ENCODE results near the gene NUP188. TPM values are rescaled to one million over a fixed set of nuclear protein-coding genes. Genes with fewer than 3 reads are reported as not detected.

The NUP188 gene, protein sequence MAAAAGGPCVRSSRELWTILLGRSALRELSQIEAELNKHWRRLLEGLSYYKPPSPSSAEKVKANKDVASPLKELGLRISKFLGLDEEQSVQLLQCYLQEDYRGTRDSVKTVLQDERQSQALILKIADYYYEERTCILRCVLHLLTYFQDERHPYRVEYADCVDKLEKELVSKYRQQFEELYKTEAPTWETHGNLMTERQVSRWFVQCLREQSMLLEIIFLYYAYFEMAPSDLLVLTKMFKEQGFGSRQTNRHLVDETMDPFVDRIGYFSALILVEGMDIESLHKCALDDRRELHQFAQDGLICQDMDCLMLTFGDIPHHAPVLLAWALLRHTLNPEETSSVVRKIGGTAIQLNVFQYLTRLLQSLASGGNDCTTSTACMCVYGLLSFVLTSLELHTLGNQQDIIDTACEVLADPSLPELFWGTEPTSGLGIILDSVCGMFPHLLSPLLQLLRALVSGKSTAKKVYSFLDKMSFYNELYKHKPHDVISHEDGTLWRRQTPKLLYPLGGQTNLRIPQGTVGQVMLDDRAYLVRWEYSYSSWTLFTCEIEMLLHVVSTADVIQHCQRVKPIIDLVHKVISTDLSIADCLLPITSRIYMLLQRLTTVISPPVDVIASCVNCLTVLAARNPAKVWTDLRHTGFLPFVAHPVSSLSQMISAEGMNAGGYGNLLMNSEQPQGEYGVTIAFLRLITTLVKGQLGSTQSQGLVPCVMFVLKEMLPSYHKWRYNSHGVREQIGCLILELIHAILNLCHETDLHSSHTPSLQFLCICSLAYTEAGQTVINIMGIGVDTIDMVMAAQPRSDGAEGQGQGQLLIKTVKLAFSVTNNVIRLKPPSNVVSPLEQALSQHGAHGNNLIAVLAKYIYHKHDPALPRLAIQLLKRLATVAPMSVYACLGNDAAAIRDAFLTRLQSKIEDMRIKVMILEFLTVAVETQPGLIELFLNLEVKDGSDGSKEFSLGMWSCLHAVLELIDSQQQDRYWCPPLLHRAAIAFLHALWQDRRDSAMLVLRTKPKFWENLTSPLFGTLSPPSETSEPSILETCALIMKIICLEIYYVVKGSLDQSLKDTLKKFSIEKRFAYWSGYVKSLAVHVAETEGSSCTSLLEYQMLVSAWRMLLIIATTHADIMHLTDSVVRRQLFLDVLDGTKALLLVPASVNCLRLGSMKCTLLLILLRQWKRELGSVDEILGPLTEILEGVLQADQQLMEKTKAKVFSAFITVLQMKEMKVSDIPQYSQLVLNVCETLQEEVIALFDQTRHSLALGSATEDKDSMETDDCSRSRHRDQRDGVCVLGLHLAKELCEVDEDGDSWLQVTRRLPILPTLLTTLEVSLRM (N-terminal part only)
- total RNA-seq = 10 to 100 TPM; 21.1 to 62.9 (median 28.6) TPM

DNA sequence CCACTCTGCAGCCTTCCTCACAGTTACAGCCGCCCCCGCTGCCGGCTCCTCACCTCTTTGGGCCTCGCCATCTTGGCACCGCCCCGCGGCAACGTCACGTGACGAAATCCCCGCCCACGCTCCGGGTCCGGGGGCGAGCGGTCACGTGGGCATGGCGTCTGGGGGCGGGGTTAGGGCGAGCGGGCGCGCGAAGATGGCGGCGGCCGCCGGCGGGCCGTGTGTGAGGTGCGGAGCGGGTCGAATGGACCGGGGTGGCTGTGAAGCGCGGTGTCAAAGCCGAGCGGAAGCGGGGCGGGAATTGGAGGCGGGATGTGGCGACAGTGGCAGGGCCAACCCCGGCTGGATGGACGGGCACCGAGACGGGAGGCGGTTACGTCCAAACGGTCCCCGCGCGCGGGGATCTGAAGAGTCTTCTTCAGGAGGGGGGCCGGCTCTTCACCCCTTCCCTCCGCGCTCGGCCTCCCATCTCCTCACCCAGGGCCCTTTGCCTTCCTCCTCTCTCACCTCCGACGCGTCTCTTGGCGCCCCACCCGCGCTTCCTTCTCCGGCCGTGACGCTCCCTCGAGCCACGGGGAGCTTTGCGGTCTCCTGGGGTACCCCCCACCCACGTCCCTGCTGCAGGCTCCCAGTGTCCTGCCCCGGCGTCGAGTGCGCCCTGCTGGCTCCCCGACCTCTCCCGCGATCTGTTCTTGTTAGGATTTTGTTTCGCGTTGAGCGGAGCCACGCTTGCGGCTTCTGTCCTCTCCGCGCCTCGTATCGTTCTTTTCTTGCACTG, at the start of gene NUP188, which contains the start of gene DOLK:
Gene NUP188, plus strand, starts transcription at position 173 of the 775 bp plus-strand sequence. Its CDS starts 21 bp downstream, at position 194.
Gene DOLK, minus strand, starts transcription at position 77 of the 775 bp plus-strand sequence. CDS start 300 bp downstream, outside the sequence.
- TF ChIP-seq, protein P1, sequence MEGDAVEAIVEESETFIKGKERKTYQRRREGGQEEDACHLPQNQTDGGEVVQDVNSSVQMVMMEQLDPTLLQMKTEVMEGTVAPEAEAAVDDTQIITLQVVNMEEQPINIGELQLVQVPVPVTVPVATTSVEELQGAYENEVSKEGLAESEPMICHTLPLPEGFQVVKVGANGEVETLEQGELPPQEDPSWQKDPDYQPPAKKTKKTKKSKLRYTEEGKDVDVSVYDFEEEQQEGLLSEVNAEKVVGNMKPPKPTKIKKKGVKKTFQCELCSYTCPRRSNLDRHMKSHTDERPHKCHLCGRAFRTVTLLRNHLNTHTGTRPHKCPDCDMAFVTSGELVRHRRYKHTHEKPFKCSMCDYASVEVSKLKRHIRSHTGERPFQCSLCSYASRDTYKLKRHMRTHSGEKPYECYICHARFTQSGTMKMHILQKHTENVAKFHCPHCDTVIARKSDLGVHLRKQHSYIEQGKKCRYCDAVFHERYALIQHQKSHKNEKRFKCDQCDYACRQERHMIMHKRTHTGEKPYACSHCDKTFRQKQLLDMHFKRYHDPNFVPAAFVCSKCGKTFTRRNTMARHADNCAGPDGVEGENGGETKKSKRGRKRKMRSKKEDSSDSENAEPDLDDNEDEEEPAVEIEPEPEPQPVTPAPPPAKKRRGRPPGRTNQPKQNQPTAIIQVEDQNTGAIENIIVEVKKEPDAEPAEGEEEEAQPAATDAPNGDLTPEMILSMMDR (IDR thresholded peaks at IDR 0.05; ENCODE audit: low read depth) = no peak

DNA sequence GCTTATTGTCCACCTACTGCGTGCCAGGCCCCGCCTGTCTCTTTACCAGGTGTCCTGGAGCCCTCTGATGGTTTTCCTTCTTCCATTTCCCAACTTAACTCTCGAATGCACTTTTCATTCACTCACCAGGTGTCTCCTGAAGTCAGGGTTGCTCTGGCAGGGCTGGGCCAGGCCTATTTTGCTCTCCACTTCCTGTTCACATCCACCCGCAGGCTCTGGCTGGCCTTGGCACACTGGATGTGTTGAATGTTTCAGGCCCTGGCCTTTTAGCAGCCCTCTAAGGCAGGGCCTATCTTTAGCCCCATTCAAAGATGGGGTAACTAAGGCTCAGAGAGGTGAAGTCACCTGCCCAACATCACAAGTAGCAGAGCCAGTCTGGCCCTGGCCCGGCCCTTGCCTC, 49.1 kb upstream of the NUP188 start:
- TF ChIP-seq, protein P1 (IDR thresholded peaks at IDR 0.05; ENCODE audit: low read depth) = no peak

DNA sequence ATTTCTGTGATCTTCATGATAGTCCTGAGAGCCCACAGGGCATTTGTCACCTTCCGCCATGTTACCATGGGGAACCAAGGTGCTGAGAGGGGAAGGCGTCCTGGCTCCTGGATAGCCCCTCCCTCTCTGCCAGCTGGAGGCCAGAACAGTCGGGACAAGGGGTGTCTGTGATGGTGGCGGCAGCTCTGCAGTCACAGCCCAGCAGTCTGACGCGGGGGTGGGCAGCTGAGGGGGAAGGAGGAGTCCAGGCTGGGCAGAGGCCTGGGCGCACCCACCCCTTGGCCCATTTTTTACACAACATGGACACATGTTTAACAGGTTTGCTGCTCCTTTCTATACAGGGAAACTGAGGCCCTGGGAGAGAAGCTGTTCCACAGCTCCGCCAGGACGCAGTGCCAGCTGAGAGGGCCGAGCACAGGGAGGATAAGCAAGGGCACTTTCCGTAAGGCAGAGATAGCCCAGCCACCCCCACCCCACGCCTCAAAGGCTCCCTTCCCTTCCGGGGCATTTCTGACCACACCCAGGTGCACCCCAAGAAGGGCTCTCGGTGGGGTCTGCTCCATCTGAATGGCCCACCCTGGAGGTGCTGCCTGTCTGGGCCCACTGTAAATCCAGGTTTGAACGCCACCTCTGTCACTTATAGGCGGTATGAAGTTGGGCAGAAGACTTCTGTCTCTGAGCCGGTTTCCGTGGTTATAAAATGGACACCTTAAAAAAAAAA, 48.5 kb upstream of the NUP188 start:
- TF ChIP-seq, protein P1 (IDR thresholded peaks at IDR 0.05; ENCODE audit: low read depth) = no peak

DNA sequence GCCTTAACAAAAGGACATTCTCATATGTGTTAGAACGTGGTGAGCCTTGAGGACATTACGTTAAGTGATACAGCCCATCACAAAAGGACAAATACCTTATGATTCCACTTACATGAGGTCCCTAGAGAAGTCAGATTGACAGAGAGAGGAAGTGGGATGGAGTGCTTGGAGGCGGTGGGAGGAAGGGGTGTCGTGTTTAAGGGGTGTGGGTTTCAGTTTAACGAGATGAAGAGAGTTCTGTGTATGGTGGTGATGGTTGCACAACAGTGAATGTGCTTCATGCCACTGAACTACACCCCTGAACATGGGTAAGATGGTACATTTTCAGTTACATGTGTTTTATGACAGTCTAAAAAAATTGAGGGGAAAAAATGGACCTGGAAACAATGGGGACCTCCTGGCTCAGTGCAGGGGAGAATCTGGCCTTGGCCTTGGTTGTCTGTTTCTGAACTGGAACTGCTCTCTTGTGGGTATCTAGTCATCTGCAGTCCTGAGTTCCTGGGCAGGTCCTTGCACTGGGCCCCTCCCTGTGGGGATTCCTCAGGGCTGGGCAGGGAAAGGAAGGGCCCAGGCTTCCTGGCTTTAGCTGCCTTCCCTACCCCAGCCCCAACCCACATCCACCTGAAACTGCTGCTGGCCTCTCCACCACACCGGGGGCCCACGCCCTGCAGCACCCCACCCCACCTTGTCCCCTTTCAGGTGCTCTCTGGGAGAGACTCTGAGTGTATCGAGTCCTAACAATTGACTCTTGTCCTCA, 47.8 kb upstream of the NUP188 start:
- TF ChIP-seq, protein P1 (IDR thresholded peaks at IDR 0.05; ENCODE audit: low read depth) = no peak

DNA sequence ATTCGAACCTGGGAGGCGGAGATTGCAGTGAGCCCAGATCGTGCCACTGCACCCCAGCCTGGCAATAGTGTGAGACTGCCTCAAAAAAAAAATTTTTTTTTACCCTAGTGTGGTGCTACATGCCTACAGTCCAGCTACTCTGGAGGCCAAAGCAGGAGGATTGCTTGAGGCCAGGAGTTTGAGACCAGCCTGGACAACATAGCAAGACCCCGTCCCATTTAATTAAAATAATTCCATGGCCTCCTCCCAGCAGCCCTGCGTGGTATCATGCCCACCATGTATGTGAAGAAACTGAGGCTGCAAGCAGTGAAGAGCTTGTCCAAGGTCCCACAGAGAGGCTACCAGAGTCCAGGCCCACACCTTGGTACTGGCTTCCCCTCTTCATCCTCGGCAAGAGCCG, 46.1 kb upstream of the NUP188 start:
- TF ChIP-seq, protein P1 (IDR thresholded peaks at IDR 0.05; ENCODE audit: low read depth) = no peak

Measured in subcutaneous adipose tissue (tissue), 4 donors.